ENCODE data around the gene EML6.

- TF ChIP-seq MYC (IDR thresholded peaks at IDR 0.05; ENCODE audit: low read depth, low read length) (no peak), POLR2A (IDR thresholded peaks at IDR 0.05; ENCODE audit: extremely low read depth, insufficient read length) (no peak), CTCF (IDR thresholded peaks at IDR 0.05; ENCODE audit: low read depth, low read length) (no peak)
Measured at GRCh38 chr2:54912893-54913292, 189.4 kb downstream of the EML6 start.
